ENCODE data around the gene GNAZ.
"Not testable (repeated sequence)": the region's sequence is repeated elsewhere in the genome, so short reads cannot be mapped to it uniquely, and the experiment has no call there.

The GNAZ gene

DNA sequence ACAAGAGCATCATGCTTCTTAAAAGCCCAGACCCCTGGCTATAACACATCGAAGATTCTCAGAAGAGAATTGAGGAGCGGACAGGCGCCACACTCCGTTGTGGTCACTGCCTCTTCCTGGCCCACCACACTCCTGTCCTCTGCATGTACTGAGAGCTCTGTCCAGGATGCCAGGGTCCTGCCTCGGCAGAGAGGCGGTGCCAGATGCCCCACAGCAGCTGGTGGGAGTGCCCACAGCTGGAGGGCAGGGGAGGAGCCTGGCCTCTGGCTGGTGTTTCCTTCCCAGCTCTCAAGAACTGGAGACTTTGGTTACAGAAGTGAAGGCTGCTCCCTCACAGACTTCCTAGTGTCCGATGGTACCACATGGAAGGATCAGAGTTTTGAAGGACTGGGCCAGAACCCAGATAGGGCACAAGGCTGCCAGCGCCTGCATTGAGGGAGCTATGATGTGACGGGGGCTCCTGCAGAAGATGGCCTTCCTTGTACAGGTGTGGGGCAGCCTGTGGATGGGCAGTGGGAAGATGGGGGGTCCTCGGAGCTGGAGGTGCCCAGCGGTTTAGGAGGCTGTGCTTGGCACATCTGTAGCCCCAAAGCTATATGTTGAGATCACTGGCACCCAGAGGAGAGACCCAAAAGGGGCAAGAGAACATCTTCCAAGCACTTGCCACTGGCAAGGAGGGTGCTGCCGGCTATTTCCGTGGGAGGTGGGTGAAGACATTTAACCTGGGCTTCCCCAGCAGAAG, 52.1 kb downstream of the GNAZ start:
- FAIRE-seq = no peak

GRCh38 chr22:23122992-23123803, 52.9 kb downstream of the GNAZ start:
- FAIRE-seq = no peak

GRCh38 chr22:23123804-23124254, 53.5 kb downstream of the GNAZ start:
- no peak for FAIRE-seq

DNA sequence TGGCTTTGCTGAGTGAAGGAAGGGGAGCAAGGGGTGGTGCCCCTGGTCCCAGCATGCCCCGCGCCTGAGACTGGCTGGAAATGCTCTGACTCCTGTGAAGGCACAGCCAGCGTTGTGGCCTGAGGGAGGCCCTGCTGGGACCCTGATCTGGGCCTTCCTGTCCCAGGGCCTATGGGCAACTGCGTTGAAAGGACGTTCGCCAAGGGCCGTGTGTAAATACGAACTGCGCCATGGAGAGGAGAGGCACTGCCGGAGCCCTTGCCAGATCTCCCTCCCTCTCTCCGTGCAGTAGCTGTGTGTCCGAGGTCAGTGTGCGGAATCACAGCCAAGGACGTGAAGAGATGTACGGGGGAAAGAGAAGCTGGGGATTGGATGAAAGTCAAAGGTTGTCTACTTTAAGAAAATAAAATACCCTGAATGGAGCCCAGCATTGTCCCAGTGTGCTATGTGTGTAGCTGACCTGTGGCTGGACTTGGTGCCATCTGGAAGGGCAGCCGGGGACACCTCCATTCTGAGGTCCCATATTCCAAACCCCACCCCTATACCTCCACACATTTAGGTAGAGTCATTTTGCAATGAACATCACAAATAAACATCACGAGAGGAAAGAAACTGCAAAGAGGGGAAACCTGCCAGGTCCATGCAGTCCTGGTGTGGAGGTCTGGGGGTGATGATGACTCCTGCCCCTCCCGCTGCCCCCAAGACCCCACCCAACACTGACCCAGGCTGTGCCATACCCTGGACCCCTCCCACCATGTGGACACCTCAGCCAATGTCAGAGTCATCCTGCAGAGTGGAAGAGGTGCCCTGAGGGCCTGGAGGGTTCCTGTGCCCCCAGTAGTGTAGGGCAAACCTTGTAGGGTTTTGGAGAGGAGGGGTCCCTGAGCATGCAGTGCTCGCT, 54.5 kb downstream of the GNAZ start:
- FAIRE-seq = no peak

DNA sequence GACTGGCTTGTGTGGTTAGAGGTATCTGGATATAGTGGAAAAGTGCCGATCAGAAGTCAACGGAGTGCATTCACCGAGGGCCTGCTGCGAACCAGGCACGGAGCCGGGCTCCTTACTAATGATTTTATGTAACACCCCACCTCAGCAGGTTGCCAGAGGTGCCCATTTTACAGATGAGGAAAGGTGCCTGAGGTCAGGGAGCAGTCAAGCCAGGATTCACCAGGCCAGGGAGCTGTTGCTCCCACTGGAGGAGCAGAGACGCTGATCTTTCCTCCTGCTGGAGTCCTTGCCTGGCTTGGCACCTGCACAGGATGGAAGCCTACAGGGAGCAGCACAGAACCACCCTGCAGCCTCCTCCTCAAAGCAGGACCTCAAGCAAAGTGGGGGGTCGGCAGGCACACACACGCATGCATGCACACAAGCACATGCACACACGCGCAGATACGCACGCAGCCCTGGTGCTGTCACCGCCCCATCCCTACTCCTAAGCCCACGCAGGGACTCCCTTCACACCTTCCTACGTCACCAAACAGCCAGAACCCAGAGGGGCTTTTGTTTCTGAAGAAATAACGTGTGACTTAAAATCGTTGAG, 55.3 kb downstream of the GNAZ start:
- FAIRE-seq = no peak

- no peak for FAIRE-seq
Observed at GRCh38 chr22:23126165-23127054, 56.1 kb downstream of the GNAZ start.

DNA sequence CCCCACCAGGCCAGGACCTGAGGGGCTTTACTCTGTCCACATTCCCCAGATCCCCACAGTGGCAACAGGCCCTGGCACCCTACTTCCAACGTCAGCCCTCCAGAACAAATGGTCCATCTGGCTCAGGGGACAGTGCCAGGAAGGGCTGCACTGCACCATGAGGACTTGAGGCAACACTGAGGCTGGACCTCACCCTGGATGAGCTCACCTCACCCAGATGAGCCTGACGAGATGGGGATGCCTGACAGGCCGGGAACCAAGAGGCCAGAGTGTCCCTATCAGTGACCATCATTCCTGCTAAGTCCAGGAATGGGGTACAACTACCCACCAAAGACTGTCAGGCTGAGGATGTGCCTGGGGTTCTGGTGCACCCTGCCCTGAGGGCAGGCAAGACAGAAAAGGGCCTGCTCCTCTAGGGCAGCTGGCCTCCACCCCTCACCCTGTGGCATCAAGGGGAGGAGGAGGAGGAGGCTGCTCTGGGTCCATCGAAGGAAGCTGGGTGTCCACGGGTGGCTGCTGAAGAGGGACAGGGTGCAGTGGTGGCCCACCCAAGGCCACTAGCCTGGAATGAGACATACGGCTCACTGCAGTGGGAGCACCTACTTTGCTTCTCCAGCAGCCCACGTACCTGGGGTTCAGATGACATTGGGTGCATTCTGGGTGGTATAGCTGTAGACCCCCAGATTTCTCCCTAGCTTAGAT, 56.9 kb downstream of the GNAZ start:
- no peak for FAIRE-seq

- no peak for FAIRE-seq
Observed at GRCh38 chr22:23127788-23128187, 57.5 kb downstream of the GNAZ start.

DNA sequence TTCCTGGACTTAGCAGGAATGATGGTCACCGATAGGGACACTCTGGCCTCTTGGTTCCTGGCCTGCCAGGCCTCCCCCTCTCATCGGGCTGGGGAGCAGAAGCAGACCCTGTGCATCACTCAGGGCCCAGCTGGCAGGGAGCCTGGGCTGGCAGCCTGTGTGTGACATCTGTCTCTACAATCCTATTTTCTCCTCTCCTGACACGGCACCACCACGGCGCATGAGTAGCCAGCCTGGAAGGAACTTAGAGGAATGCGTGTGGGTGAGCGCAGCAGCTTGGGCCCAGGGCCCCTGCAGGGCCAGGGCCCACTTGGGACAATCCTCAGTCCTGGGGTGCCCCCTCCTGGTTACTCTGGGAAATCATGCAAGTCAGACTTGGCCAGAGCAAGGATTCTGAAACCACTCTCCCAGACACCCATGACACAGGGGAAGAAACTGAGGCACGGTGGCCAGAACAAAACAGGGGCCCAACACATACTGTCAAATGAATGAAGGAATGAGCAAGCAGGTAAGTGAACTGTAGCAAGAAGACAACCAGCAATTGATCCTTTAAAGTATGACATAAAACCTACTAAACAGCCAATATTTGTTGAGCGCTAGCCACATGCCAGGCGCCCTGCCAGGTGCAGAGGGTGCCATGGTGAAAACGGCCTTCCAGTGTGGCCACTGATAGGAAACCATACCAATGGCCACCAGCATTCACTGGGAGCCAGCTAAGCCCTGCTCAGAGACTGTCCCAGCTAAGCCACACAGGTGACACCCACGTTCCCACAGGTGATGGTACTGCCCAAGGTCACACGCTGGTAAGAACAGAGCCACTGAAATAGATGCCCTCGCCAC, 58.2 kb downstream of the GNAZ start:
- FAIRE-seq = no peak

- no peak for FAIRE-seq
Observed at GRCh38 chr22:23129149-23129548, 58.8 kb downstream of the GNAZ start.

DNA sequence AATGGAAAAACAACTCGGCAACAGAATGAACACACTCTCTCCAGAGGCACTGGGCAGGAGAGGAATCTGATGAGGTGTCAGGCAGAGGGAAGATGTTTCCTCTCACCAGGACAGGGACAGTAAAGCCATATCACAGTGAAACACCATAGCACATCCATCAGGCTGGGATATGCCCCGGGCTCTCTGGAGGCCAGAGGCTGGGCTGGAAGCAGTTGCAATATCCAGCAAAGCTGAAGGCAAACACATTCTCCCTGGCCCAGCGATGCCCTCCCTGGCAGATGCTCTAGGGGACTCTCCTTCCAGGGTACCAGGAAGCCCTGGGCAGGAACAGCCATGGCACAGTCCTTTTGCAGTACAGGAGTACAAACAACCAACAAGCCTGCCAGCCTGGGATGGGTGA, 60.4 kb downstream of the GNAZ start:
- FAIRE-seq = no peak

- no peak for FAIRE-seq
Observed at GRCh38 chr22:23131931-23132330, 61.6 kb downstream of the GNAZ start.

DNA sequence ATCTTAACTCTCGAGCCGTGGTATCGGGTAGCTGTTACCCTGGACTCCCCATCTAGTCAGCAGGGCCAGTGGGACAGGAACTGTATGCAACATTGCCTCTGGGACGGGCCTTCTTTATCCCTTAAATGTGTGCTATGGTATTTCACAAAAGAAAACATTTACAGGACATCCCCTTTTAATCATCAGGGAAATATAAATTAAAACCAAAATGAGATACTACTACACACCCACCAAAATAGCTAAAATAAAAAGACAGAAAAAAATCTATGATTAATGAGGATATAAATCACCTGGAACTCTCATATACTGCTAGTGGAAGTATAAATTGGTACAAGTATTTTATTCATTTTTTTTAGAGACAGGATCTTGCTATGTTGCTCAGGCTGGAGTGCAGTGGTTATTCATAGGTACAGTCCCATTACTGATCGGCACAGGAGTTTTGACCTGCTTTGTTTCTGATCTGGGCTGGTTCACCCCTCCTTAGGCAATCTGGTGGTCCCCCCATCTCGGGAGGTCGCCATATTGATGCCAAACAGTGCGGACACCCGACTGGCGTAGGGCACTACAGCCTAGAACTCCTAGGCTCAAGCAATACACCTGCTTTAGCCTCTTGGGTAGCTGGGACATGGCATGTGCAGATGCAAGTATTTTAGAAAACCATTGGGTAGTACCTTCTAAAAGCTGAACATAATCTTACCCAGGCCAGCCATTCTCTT, 62.2 kb downstream of the GNAZ start:
- no peak for FAIRE-seq

- FAIRE-seq = no peak
Observed at GRCh38 chr22:23133922-23134321, 63.6 kb downstream of the GNAZ start.

DNA sequence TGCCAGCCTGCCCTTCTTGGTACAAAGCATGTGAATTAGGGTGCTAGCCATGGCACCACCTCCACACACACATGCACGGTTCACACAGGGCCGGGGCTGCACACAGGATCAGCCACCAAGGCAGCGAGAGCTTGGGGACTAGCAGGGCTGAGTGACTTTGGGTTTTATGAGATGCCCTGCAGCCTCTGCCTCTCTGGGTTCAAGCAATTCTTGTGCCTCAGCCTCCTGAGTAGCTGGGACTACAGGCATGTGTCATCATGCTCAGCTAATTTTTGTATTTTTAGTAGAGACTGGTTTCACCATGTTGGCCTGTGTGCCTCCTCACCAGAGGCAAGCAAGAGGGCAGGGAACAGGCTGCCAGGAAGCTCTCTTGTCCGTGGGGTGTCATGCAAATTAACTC, 66.7 kb downstream of the GNAZ start:
- FAIRE-seq = not testable (repeated sequence)

GRCh38 chr22:23137468-23137867, 67.1 kb downstream of the GNAZ start:
- no peak for FAIRE-seq

GRCh38 chr22:23137905-23138561, 67.7 kb downstream of the GNAZ start:
- FAIRE-seq = no peak

DNA sequence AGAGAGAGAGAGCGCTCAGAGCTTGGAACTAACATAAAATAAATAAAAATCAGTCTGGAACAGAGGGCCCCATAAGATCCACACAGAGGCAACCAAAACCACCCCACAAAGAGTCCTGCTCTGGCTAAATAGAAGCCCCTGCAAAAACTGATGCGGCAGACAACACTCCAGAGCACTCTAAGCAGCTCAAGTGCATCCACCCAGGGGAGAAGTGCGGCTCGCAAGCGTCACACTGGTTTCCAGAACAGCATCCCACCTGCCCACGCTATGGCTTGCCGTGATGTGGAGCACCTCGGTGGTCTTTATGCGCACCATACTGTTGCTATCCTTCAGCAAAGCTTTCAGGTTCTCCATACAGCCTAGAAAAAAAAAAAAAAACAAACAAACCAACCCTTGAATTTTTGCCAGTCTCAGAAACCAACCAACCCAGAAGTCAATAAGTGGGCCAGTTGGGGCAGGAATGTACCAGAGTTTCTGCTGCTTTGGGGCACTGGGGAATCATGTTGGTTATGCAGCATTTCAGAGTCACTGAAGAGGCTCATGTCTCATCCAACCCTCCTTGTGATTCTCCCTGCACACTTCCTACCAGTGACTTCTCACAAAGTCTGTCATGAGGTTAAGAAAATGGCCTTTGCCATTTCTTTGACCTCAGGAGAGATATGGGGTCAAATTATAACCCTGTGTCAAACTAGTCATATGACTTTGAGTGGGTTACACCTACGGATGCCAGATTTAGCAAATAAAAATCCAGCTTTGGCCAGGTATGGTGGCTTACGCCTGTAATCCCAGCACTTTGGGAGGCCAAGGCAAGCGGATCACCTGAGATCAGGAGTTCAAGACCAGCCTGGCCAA, 68.5 kb downstream of the GNAZ start:
- no peak for FAIRE-seq
